Measurements from ENCODE around the gene KCNQ1. TPM values are rescaled to one million over a fixed set of nuclear protein-coding genes. Genes with fewer than 3 reads are reported as not detected.

The KCNQ1 gene
- total and polyA plus RNA-seq, 9 of the 15 experiments (the other 6 are each of a cell fraction or from before 2014, with no cell fraction given), result 0.44 TPM; not detected in 8

GRCh38 chr11:2421996-2422395 is 22.8 kb upstream of the KCNQ1 start:
- FAIRE-seq (no peak), ATAC-seq (no peak), DNase-seq (ENCODE audit: extremely low read depth in 1 of 4, low spot score in 3 of 4) (no peak)
- CTCF ChIA-PET (ENCODE audit: low intra/inter-chr PET ratio), result interaction anchor here (1.2 to 4.3 kb wide), 2 partner anchors 22 to 116 kb away, joined by 3 to 85 read pairs; partner anchors contain the start of gene TSSC4
- intact Hi-C loops (cut with micrococcal nuclease), result no loop called here
- H3K4me1 ChIP-seq (replicated peaks in 1 of 2; ENCODE audit: control insufficient read depth in 2 of 2, insufficient read depth in 2 of 2, low read length in 2 of 2), result peaks cover 0 to 45% of the 10 kb centered on the region in 2 experiments; a peak in 3 of 5 replicates
- no peaks in the 10 kb centered on the region for H3K79me2 ChIP-seq (ENCODE audit: control insufficient read depth, insufficient read depth, low read length)
- in situ Hi-C loops (cut with MboI), result no loop called here
- H2AFZ ChIP-seq (ENCODE audit: low read depth, low read length), result no peak overlapping the region
- peaks cover 0 to 55% of the 10 kb centered on the region in 2 experiments; a peak in 4 of 5 replicates for H3K27me3 ChIP-seq (ENCODE audit: control insufficient read depth in 2 of 2, insufficient read depth in 2 of 2, low read length in 2 of 2)
- H3K9me1 ChIP-seq (ENCODE audit: control insufficient read depth, insufficient read depth, low read length), result peaks cover 2% of the 10 kb centered on the region
- no peaks in the 10 kb centered on the region for H3K36me3 ChIP-seq (ENCODE audit: control insufficient read depth, insufficient read depth, low read length)
- H4K20me1 ChIP-seq (replicated peaks; ENCODE audit: control insufficient read depth, insufficient read depth, low read length), result 0 out of 2 replicates have a peak, but pooled peaks cover 10% of the 10 kb centered on the region
- no TSS peak for BruUV-seq (replicated peaks)
- H3K4me3 ChIP-seq, result no peak overlapping the region
- H3K9me3 ChIP-seq (replicated peaks; ENCODE audit: control insufficient read depth, insufficient read depth, low read depth, low read length), result no peaks in the 10 kb centered on the region
- H3K4me2 ChIP-seq (ENCODE audit: insufficient read depth, low read length), result no peak overlapping the region
- 40% methylated on average over 4 of the region's 17 CpGs for WGBS (ENCODE audit: insufficient coverage, low coverage, missing lambda C conversion rate)
- POLR2A ChIA-PET, result interaction anchor here (0.6 to 4.3 kb wide), 2 partner anchors 117 to 476 kb away, joined by 4 to 24 read pairs; no protein-coding TSS in a partner anchor
- no peak overlapping the region for H3K9ac ChIP-seq (ENCODE audit: insufficient read depth in 1 of 2, low read depth in 2 of 2, low read length in 2 of 2)
- no peak overlapping the region for H3K27ac ChIP-seq (ENCODE audit: extremely low read depth, low read depth, low read length)
- TF ChIP-seq NCOA6 (IDR thresholded peaks at IDR 0.05) (no peak), TOE1 (IDR thresholded peaks at IDR 0.05; ENCODE audit: borderline replicate concordance) (no peak), TOE1 (CRISPR knock-in tag; IDR thresholded peaks at IDR 0.05; ENCODE audit: borderline replicate concordance, low read depth) (no peak), RB1 (IDR thresholded peaks at IDR 0.05; ENCODE audit: low read depth) (no peak), TCF3 (CRISPR knock-in tag; IDR thresholded peaks at IDR 0.05) (no peak), ETS2 (tag; IDR thresholded peaks at IDR 0.05; ENCODE audit: borderline replicate concordance, poor library complexity, severe bottlenecking) (no peak), MEF2A (IDR thresholded peaks at IDR 0.05; ENCODE audit: control insufficient read depth, low read depth, low read length) (no peak), BDP1 (IDR thresholded peaks at IDR 0.05; ENCODE audit: insufficient read depth, insufficient read length) (no peak), CBX2 (IDR thresholded peaks at IDR 0.05; ENCODE audit: insufficient read depth, low read length, poor library complexity, severe bottlenecking) (no peak), ZNF311 (CRISPR knock-in tag; IDR thresholded peaks at IDR 0.05) (no peak), ZBTB26 (CRISPR knock-in tag; IDR thresholded peaks at IDR 0.05) (no peak), ZNF280B (CRISPR knock-in tag; IDR thresholded peaks at IDR 0.05) (no peak), SP2 (IDR thresholded peaks at IDR 0.05; ENCODE audit: extremely low read depth, low read depth, low read length, poor library complexity, severe bottlenecking) (no peak), STAT5A (IDR thresholded peaks at IDR 0.05; ENCODE audit: borderline replicate concordance, low read length) (no peak), SNIP1 (IDR thresholded peaks at IDR 0.05; ENCODE audit: low read depth) (no peak), ZBTB9 (CRISPR knock-in tag; IDR thresholded peaks at IDR 0.05) (no peak), ZKSCAN8 (CRISPR knock-in tag; IDR thresholded peaks at IDR 0.05) (no peak), PPARD (CRISPR knock-in tag; IDR thresholded peaks at IDR 0.05) (no peak), CREBBP (IDR thresholded peaks at IDR 0.05; ENCODE audit: low read depth, low read length) (no peak), ZC3H4 (CRISPR knock-in tag; IDR thresholded peaks at IDR 0.05; ENCODE audit: borderline replicate concordance) (no peak)
